Middle frontal gyrus (tissue), 1 donor: ENCODE data around the gene NALCN.
A peak's percentile ranks its signal among the peaks of the same experiment; 100 is the strongest.

Source experiments
- DNase-seq: peaks from one replicate; pipeline ENCODE4 v3.0.0-alpha.2; 2015; ENCODE audit warnings: low spot score; ENCODE audit errors: extremely low spot score

Gene NALCN

GRCh38 chr13:101140087-101140770 is 276.1 kb downstream of the NALCN start:
- no peak for DNase-seq

GRCh38 chr13:101139081-101139480 is 277.2 kb downstream of the NALCN start:
- no peak for DNase-seq

- peak; percentile 55 for DNase-seq
Observed at GRCh38 chr13:101127741-101128353, 288.5 kb downstream of the NALCN start.

- no peak for DNase-seq
Observed at GRCh38 chr13:101123028-101123427, 293.3 kb downstream of the NALCN start.

GRCh38 chr13:101121608-101122007 is 294.7 kb downstream of the NALCN start:
- no peak for DNase-seq

- DNase-seq: no peak
Observed at GRCh38 chr13:101120007-101120406, 296.3 kb downstream of the NALCN start.

- DNase-seq: no peak
Observed at GRCh38 chr13:101116826-101117225, 299.5 kb downstream of the NALCN start.

- DNase-seq: no peak
Observed at GRCh38 chr13:101116341-101116740, 300.0 kb downstream of the NALCN start.

- no peak for DNase-seq
Observed at GRCh38 chr13:101115762-101116171, 300.5 kb downstream of the NALCN start.

GRCh38 chr13:101111894-101112293 is 304.4 kb downstream of the NALCN start:
- no peak for DNase-seq

GRCh38 chr13:101109005-101109404 is 307.3 kb downstream of the NALCN start:
- DNase-seq: no peak

GRCh38 chr13:101098873-101099272 is 317.4 kb downstream of the NALCN start:
- DNase-seq: no peak

GRCh38 chr13:101092985-101093384 is 323.3 kb downstream of the NALCN start:
- no peak for DNase-seq

- DNase-seq: no peak
Observed at GRCh38 chr13:101090287-101090686, 326.0 kb downstream of the NALCN start.

- no peak for DNase-seq
Observed at GRCh38 chr13:101085551-101085950, 330.8 kb downstream of the NALCN start.

- DNase-seq: no peak
Observed at GRCh38 chr13:101082441-101082840, 333.9 kb downstream of the NALCN start.

GRCh38 chr13:101080616-101081015 is 335.7 kb downstream of the NALCN start:
- no peak for DNase-seq

- DNase-seq: no peak
Observed at GRCh38 chr13:101065329-101065728, 351.0 kb downstream of the NALCN start.

GRCh38 chr13:101059793-101060192 is 356.5 kb downstream of the NALCN start:
- DNase-seq: no peak

- DNase-seq: no peak
Observed at GRCh38 chr13:101058841-101059240, 357.5 kb downstream of the NALCN start.

GRCh38 chr13:101053301-101054093 is 362.8 kb downstream of the NALCN start:
- DNase-seq: no peak

GRCh38 chr13:101049166-101049850 is 367.0 kb downstream of the NALCN start:
- no peak for DNase-seq
